Ovary (tissue), 9 donors: Measurements from ENCODE around the gene MINDY3. TPM values are rescaled to one million over a fixed set of nuclear protein-coding genes. Genes with fewer than 3 reads are reported as not detected.

Experiments
- DNase-seq, 5 donors: peaks; one replicate each; pipeline ENCODE4 v3.0.0-alpha.2; 2019 to 2020
- H3K27ac ChIP-seq, 2 donors: fragments of 200-600 bp; one replicate each; pipeline versions ENCODE4 v1.5.1 to v1.8.0; 2019 to 2022
- H3K27me3 ChIP-seq: fragments of 200-600 bp; one replicate; pipeline ENCODE4 v1.8.0; 2022
- H3K36me3 ChIP-seq: fragments of 200-600 bp; sonication (generic); one replicate; pipeline ENCODE4 v1.5.1; 2019
- H3K4me1 ChIP-seq: one replicate; pipeline ENCODE4 v1.8.1; 2013; ENCODE audit warnings: mild to moderate bottlenecking, moderate library complexity; ENCODE audit not compliant: insufficient read depth
- H3K4me3 ChIP-seq: fragments of 200-600 bp; sonication (generic); one replicate; pipeline ENCODE4 v1.5.1; 2017
- H3K9me3 ChIP-seq, 2 donors: fragments of 200-600 bp in 1 of 2; sonication (generic) in 1 of 2; one replicate each; pipeline versions ENCODE4 v1.5.1 to v1.8.1; 2013 to 2019; ENCODE audit warnings: mild to moderate bottlenecking in 1 of 2, moderate library complexity in 1 of 2
- CTCF ChIP-seq, 3 donors: fragments of 450-650 bp in 2 of 3; fragments of 200-600 bp in 1 of 3; IDR thresholded peaks; one replicate each; pipeline versions ENCODE4 v1.5.1 to v1.8.0; 2016 to 2022; ENCODE audit warnings: antibody characterized with exemption in 3 of 3, mild to moderate bottlenecking in 1 of 3
- EP300 ChIP-seq: sonication (generic); formaldehyde crosslinking; IDR thresholded peaks from one replicate; pipeline ENCODE4 v1.6.1; 2017; ENCODE audit warnings: antibody characterized with exemption
- POLR2A ChIP-seq: fragments of 450-650 bp; IDR thresholded peaks from one replicate; pipeline ENCODE4 v1.6.1; 2017; ENCODE audit warnings: antibody characterized with exemption, mild to moderate bottlenecking, moderate library complexity
- WGBS, 3 donors: extraction: QIAGEN DNeasy Blood & Tissue Kit in 1 of 3; methylation state at CpG; one replicate each; pipeline versions ENCODE4 v1.1.5 to v1.1.7; 2013 to 2017; 5-methylcytosine and 5-hydroxymethylcytosine counted together
- intact Hi-C, 4 donors: fragments of 100-400 bp; cut with DNase I; formaldehyde crosslinking; loops; one replicate each; pipeline versions ENCODE4 v1.11.0 to v1.15.1; 2022 to 2023
- polyA plus RNA-seq, 2 donors: library from polyadenylated mRNA; stranded (reverse); fragments of 200-250 nt in 1 of 2; fragments of 350-450 nt in 1 of 2; fragmentation: Illumina TruSeq in 1 of 2; extraction: RNeasy Lipid Tissue Mini Kit (QIAGEN cat#74804) in 1 of 2; gene quantifications; one replicate each; pipeline ENCODE4 v1.2.3, GENCODE V29; 2013 to 2014
- total RNA-seq, 7 donors: library from RNA; depleted of rRNA in 2 of 7; stranded (reverse); fragments of >200 nt in 2 of 7; fragmentation: NEBNext Ultra II Directional in 3 of 7; extraction: Animal tissue kit (Norgen Biotek cat#: 25700) in 3 of 7; gene quantifications; one replicate each; pipeline versions ENCODE4 v1.1.0 to v1.2.4, GENCODE V29; 2016 to 2023
- donor health status: DM: no; HTN: no; CAD: no; lungs with moderate emphysema.
- donor health status: DM: no; HTN: no; CAD: no.
- donor health status: Bipolar disorder and iron deficiency.
- donor health status: DM: yes; HTN: yes; CAD: no.
- donor health status: DM: no; HTN: no; CAD: no.
- donor health status: DM: yes; HTN: yes; CAD: no.

Gene MINDY3
- total and polyA plus RNA-seq, 9 donors = 15.7 to 43.3 (median 31.6) TPM

GRCh38 chr10:15745751-15746150 lies 114.6 kb downstream of the MINDY3 start:
- Histone ChIP-seq H3K4me1 (peaks cover 2% of the 10 kb centered on the region), H3K27me3 (no peaks in the 10 kb centered on the region), H3K36me3 (no peaks in the 10 kb centered on the region), H3K4me3 (no peak overlapping the region), H3K9me3 (no peaks in the 10 kb centered on the region), H3K27ac (no peak overlapping the region)
- no peak for DNase-seq
- 11 to 14% (median 11%) methylated on average over 1 of the region's 1 CpG for WGBS, 3 donors
- intact Hi-C loops = loop anchor here in 1 of 4 donors (10.0 kb wide), 1 partner anchor 49 kb away; no protein-coding TSS in a partner anchor
- no peak for TF ChIP-seq EP300
- TF ChIP-seq POLR2A = no peak
- no peak for TF ChIP-seq CTCF (IDR thresholded peaks at IDR 0.05)

GRCh38 chr10:15744217-15744865 lies 116.0 kb downstream of the MINDY3 start:
- intact Hi-C loops = loop anchor here in 1 of 4 donors (5.0 to 10.0 kb wide), 2 partner anchors 50 to 1573 kb away; no protein-coding TSS in a partner anchor
- Histone ChIP-seq H3K27me3 (no peaks in the 10 kb centered on the region), H3K4me3 (no peak overlapping the region), H3K27ac (no peak overlapping the region), H3K9me3 (no peaks in the 10 kb centered on the region), H3K36me3 (no peaks in the 10 kb centered on the region), H3K4me1 (peaks cover 5% of the 10 kb centered on the region)
- 56 to 61% (median 56%) methylated on average over 7 of the region's 7 CpGs for WGBS, 3 donors
- no peak for TF ChIP-seq CTCF (IDR thresholded peaks at IDR 0.05)
- peak in 1 of 5 donors; percentile 43 for DNase-seq

GRCh38 chr10:15743443-15743842 lies 116.9 kb downstream of the MINDY3 start:
- no peaks in the 10 kb centered on the region for H3K9me3 ChIP-seq
- peaks cover 6% of the 10 kb centered on the region for H3K4me1 ChIP-seq
- no peak overlapping the region for H3K27ac ChIP-seq
- intact Hi-C loops = loop anchor here in 1 of 4 donors (5.0 to 10.0 kb wide), 2 partner anchors 51 to 1574 kb away; no protein-coding TSS in a partner anchor
- no peaks in the 10 kb centered on the region for H3K36me3 ChIP-seq
- H3K4me3 ChIP-seq = no peak overlapping the region
- DNase-seq = no peak
- no peaks in the 10 kb centered on the region for H3K27me3 ChIP-seq
- TF ChIP-seq EP300 = no peak
- no peak for TF ChIP-seq CTCF (IDR thresholded peaks at IDR 0.05)
- no peak for TF ChIP-seq POLR2A
- 91 to 97% (median 96%) methylated on average over 2 of the region's 2 CpGs for WGBS, 3 donors

- no peak for DNase-seq
- no peaks in the 10 kb centered on the region for H3K9me3 ChIP-seq
- H3K4me1 ChIP-seq = peaks cover 6% of the 10 kb centered on the region
- H3K27me3 ChIP-seq = no peaks in the 10 kb centered on the region
- TF ChIP-seq POLR2A (no peak), EP300 (no peak), CTCF (IDR thresholded peaks at IDR 0.05) (no peak)
- intact Hi-C loops = loop anchor here in 1 of 4 donors (5.0 to 10.0 kb wide), 2 partner anchors 52 to 1574 kb away; no protein-coding TSS in a partner anchor
- no peak overlapping the region for H3K27ac ChIP-seq
- no peaks in the 10 kb centered on the region for H3K36me3 ChIP-seq
- WGBS, 3 donors = 22 to 39% (median 38%) methylated on average over 3 of the region's 3 CpGs
- H3K4me3 ChIP-seq = no peak overlapping the region
Observed at GRCh38 chr10:15742836-15743235, 117.5 kb downstream of the MINDY3 start.
